Stimulated activated memory B cell treated with anti-CD40 and anti-IgM and Interleukin-4, amounts not matched to agents 10 μg/mL and 1 μg/mL and 100 μg/mL, for 72 hours (primary cell): ENCODE measurements around the gene DMRT3.

Experiments
- ATAC-seq: fragments of 150-1000 bp; cut with Tn5 transposase; 2 replicates; pipeline ENCODE4 v1.10.0; 2021
- H3K27ac Mint-ChIP-seq: one replicate; pipeline ENCODE4 v1.8.0; 2022; ENCODE audit warnings: mild to moderate bottlenecking, mixed read lengths
- H3K27me3 Mint-ChIP-seq: one replicate; pipeline ENCODE4 v1.8.0; 2022; ENCODE audit warnings: mixed read lengths
- H3K36me3 Mint-ChIP-seq: one replicate; pipeline ENCODE4 v1.8.0; 2022; ENCODE audit warnings: mixed read lengths
- H3K4me1 Mint-ChIP-seq: one replicate; pipeline ENCODE4 v1.8.0; 2022; ENCODE audit warnings: mixed read lengths
- H3K4me3 Mint-ChIP-seq: one replicate; pipeline ENCODE4 v1.8.0; 2022; ENCODE audit warnings: mild to moderate bottlenecking, moderate library complexity, mixed read lengths
- H3K9me3 Mint-ChIP-seq: one replicate; pipeline ENCODE4 v1.8.0; 2022; ENCODE audit warnings: mixed read lengths

Gene DMRT3

DNA sequence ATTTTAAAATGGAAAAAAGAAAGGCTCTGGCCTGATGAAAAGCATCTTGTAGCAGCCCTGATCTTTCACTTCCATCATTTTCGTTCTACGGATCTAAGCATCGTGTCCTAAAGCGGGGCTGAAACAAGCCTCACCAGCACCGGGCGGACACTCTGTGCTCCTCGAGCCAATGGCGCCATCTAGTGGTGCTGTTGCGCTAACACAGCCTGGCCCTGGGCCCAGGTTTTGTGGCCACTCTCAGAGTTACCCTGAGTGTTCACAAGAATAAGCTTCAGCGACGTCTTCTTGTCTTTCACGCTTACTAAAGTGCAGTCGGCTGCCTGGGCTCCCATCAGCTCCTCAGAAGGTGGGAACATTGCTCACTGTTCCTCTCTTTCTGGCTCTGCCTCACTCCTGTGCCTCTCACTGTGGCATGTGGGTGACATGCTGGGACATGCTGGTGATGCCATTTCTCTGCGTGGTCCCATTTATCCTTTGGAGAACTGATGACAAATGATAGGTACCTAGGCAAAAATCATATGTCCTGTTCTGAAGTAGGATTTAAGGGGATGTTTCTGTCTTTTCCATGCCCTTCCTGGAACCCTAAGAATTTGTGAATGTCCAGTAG, 32.7 kb downstream of the DMRT3 start:
- peaks cover 47% of the 10 kb centered on the region for H3K27me3 Mint-ChIP-seq
- no peak overlapping the region for H3K27ac Mint-ChIP-seq
- H3K4me1 Mint-ChIP-seq = peaks cover 21% of the 10 kb centered on the region
- H3K4me3 Mint-ChIP-seq = no peak overlapping the region
- no peaks in the 10 kb centered on the region for H3K36me3 Mint-ChIP-seq
- H3K9me3 Mint-ChIP-seq = no peaks in the 10 kb centered on the region
- ATAC-seq = peak; percentile 92

DNA sequence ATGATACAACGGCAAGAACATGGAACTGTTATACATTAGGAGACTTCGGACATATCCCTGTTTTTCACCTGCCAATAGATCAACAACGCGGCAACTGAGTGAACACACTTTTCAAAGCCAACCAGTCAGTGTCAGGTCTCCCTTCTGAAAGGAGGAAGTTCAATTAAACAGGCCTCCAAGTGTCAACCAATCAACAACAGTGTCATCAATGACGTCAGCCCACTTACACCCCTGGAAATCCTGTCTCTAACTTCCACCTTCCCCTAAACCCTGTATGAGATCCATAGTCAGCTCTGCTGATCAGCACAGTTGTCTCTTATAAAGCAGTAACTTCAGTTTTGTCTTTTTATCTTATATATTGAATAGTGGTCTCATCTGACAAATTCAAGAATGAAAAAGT, 36.6 kb downstream of the DMRT3 start:
- Mint-ChIP-seq H3K4me1 (peaks cover 15% of the 10 kb centered on the region), H3K4me3 (no peak overlapping the region), H3K27me3 (peaks cover 34% of the 10 kb centered on the region), H3K27ac (no peak overlapping the region), H3K36me3 (no peaks in the 10 kb centered on the region), H3K9me3 (no peaks in the 10 kb centered on the region)
- no peak for ATAC-seq

DNA sequence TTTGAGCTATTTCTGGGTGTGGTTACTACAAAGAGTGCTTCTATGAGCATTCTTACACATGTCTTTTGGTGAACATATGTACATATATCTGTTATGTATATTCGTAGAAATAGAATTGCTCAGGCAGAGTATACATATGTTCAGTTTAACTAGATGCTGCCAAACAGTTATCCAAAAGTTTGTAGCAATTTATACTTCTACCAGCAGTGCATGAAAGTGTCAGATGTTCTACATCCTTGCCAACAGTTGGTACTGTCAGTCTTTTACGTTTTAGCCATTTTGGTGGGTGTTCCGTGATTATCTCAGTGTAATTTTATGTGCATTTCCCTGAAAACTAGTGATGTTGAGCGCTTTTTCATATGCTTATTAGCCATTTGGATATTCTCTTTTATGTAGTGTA, 37.8 kb downstream of the DMRT3 start:
- Mint-ChIP-seq H3K9me3 (no peaks in the 10 kb centered on the region), H3K27me3 (peaks cover 30% of the 10 kb centered on the region), H3K27ac (no peak overlapping the region), H3K4me1 (peaks cover 13% of the 10 kb centered on the region), H3K36me3 (no peaks in the 10 kb centered on the region), H3K4me3 (no peak overlapping the region)
- no peak for ATAC-seq

DNA sequence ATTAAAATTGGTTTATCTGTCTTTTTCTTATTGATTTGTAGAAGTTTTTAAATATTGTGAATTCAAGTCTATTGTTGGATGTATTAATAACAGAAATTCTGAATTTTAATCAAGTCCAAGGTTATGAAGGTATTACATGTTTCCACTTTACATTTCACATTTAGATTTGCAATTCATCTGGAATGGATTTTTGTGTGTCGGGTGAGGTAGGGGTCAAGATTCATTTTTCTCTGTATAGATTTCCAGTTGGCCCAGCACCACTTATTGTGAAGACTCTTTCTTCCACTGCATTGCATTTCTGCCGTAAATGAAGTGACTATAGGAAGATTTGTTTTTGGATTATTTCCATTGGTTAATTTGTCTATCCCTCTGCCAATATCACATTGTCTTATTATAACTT, 38.2 kb downstream of the DMRT3 start:
- peaks cover 26% of the 10 kb centered on the region for H3K27me3 Mint-ChIP-seq
- H3K36me3 Mint-ChIP-seq = no peaks in the 10 kb centered on the region
- no peak overlapping the region for H3K27ac Mint-ChIP-seq
- peaks cover 8% of the 10 kb centered on the region for H3K4me1 Mint-ChIP-seq
- no peak for ATAC-seq
- H3K4me3 Mint-ChIP-seq = no peak overlapping the region
- no peaks in the 10 kb centered on the region for H3K9me3 Mint-ChIP-seq

DNA sequence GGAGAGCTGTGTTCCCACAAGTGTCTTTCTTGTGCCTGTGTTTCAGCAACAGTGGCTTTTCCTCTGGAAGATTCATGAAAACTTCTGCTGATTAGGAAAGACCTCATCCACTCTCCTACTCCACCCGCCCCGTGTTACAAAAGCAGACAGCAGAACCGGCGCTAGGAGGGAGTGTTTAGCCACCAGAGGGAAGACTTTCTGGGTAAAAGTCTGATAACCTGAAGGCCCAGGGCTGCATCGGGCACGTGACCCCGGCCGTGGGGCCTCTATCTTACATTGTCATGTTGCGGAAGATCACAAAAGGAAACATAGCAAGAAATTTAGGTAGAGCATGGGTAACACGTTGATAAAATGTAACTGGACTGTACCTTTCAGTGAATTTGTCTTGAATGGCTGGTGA, 41.7 kb downstream of the DMRT3 start:
- Mint-ChIP-seq H3K27ac (no peak overlapping the region), H3K9me3 (no peaks in the 10 kb centered on the region), H3K36me3 (no peaks in the 10 kb centered on the region), H3K4me1 (peaks cover 3% of the 10 kb centered on the region), H3K4me3 (no peak overlapping the region), H3K27me3 (peaks cover 20% of the 10 kb centered on the region)
- no peak for ATAC-seq

DNA sequence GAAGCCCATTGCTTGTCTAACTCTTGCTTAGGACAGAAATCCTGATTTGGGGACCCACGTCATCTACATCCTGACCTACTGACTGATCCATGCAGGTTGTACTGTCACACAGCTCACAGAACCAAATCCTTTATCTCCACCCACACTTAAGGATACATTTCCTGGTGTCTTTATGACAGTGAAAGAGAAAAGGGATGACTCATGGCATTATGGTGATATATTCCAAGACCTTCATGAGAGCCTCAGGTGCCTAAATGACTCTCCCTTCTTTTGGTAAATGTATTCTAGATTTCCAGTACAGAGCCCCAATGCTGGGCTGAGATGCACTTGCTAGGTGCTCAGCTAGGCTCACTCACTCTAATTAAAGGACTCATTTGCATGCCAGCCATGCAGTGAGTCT, 47.7 kb downstream of the DMRT3 start:
- H3K4me1 Mint-ChIP-seq = no peaks in the 10 kb centered on the region
- peaks cover 11% of the 10 kb centered on the region for H3K27me3 Mint-ChIP-seq
- H3K9me3 Mint-ChIP-seq = no peaks in the 10 kb centered on the region
- no peak for ATAC-seq
- H3K27ac Mint-ChIP-seq = no peak overlapping the region
- H3K4me3 Mint-ChIP-seq = no peak overlapping the region
- H3K36me3 Mint-ChIP-seq = no peaks in the 10 kb centered on the region

DNA sequence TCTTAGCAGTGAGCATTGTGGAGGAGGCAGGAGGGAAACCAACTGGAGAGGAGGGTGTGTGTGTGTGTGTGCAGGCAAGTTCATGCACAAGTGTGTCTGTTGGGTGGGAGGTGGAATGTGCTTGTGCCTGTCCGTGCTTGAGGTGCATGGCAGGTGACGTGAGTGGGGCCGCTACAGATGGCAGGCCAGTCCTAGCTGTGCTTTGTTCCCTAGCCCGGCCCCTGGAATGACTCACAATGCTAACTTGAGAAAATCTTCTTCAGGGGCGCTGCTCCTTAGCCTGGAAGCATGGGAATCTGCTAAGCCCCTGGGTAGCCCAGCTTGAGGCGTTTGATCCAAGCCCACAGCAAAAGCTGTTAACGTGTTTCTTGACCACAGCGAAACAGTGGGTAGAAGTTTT, 48.7 kb downstream of the DMRT3 start:
- Mint-ChIP-seq H3K27me3 (peaks cover 11% of the 10 kb centered on the region), H3K4me1 (no peaks in the 10 kb centered on the region), H3K4me3 (no peak overlapping the region), H3K36me3 (no peaks in the 10 kb centered on the region), H3K27ac (no peak overlapping the region), H3K9me3 (no peaks in the 10 kb centered on the region)
- no peak for ATAC-seq

DNA sequence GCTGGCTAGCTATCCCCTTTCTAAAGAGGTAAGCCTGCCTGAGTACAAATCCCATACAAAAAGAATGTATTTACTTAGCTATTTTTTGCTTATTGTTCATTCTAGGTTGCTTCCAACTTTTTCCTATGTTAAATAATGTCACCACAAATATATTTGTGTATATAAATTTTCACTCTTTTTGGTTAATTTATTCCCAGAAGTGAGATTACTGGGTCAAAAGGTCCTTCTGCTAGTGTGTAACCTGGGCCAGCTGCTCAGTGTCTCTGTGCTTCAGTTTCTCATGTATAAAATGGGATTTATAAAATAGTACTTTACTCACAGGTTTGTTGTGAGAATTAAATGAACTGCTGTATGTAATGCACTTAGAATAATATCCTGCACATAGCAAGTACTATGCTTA, 49.8 kb downstream of the DMRT3 start:
- Mint-ChIP-seq H3K27me3 (peaks cover 19% of the 10 kb centered on the region), H3K9me3 (no peaks in the 10 kb centered on the region), H3K4me3 (no peak overlapping the region), H3K36me3 (no peaks in the 10 kb centered on the region), H3K27ac (no peak overlapping the region), H3K4me1 (no peaks in the 10 kb centered on the region)
- no peak for ATAC-seq

DNA sequence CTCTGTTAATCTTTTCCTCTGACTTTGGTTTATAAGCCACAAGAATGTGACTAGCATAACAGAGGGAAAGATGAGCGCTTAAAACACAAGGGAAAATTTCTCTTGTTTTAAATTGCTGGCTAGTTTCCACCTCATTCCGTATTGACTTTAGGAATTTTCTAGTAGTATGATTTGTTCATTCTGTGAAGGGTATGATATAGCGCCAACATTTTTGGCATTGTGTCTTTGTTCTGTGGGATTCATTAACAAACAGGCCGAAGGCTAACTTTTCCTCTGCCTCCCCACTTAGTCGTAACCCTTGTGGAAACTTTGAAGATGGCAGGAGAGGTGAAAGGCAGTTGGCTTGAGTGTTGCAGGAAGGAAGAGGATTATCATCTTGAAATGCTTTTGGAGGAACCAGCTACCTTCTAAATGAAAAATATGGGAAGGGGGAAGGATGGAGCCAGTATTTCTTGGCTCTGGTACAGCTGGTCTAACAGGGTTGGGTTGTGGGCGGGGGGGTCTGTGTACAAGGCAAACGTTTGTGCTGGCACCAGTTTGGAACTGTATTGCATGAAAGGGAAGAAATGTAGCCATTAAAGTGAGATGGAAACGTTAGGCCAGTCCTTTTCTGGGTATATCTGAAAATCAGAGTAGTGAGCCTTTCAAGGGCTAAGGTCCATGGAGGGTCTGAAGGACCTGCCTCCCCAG, 52.2 kb downstream of the DMRT3 start:
- Mint-ChIP-seq H3K4me3 (no peak overlapping the region), H3K4me1 (no peaks in the 10 kb centered on the region), H3K36me3 (no peaks in the 10 kb centered on the region), H3K9me3 (no peaks in the 10 kb centered on the region), H3K27ac (no peak overlapping the region), H3K27me3 (peaks cover 20% of the 10 kb centered on the region)
- no peak for ATAC-seq

DNA sequence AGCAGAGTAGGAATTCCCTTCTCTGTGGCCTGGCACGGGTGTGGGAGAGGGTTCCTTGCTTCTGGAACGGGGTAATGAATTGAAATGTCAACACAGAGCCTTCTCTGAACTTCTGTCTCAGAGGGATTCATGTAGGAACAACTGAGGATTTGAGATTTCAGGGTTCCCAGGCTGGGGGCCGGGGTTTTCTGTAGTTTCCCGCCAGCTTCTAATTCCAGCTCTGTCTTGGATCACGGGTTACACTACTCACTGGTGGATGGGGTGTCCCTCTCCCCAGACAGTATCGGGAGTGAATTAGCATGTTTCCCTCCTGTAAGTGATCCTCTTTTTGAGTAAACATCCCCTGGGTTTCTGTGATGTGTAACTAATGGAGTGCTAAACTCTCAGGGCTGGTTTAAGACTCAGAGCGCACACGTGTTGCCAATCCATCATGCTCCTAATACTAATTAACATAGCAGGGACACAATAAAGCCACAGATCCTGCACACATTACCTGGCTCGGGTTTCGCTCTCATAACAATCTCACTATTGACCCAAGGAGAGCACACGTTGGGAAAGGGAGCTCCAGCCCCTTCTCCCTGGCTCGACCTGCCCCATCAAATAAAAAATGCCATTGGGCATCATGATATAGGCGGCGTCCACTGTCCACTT, 55.6 kb downstream of the DMRT3 start:
- no peaks in the 10 kb centered on the region for H3K4me1 Mint-ChIP-seq
- peaks cover 9% of the 10 kb centered on the region for H3K27me3 Mint-ChIP-seq
- H3K4me3 Mint-ChIP-seq = no peak overlapping the region
- H3K9me3 Mint-ChIP-seq = no peaks in the 10 kb centered on the region
- ATAC-seq = no peak
- H3K36me3 Mint-ChIP-seq = no peaks in the 10 kb centered on the region
- H3K27ac Mint-ChIP-seq = no peak overlapping the region

DNA sequence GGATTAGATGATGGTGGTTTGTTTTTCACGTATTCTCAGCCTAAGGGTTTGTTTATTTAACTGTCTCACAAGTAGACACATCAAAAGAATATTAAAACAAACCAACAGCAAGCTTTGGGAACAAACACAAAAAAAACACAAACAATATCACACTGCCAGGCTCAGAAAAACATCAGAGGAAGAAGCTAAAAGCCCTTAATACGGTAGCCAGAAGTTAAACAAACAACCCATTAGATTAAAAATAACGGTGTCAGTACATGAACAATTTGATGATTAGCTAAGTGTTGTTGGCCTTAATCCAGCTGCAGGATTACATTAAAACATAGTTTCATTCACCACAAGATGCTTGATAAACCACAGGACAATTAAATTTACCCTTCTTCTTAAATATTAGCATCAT, 57.8 kb downstream of the DMRT3 start:
- H3K4me1 Mint-ChIP-seq = no peaks in the 10 kb centered on the region
- no peaks in the 10 kb centered on the region for H3K36me3 Mint-ChIP-seq
- ATAC-seq = no peak

DNA sequence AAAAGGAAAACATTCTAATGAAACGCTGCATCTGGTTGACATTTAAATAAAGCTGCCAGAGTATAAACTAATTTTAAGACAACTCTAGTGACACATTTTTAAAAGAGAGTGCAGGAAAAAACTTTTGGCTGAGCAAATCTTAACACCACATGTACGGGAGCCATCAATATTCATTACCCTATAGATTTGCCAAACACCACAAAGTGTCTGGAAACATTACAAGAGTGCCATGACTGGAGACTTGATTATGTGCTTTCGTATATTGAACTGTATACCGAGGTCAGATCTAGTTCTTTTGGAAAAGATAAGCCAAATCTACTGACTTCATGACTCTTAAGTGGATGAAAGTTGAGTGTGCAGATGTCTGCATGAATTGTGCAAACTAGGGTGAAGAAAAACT, 63.1 kb downstream of the DMRT3 start:
- no peak overlapping the region for H3K4me3 Mint-ChIP-seq
- H3K9me3 Mint-ChIP-seq = no peaks in the 10 kb centered on the region
- H3K36me3 Mint-ChIP-seq = no peaks in the 10 kb centered on the region
- no peaks in the 10 kb centered on the region for H3K4me1 Mint-ChIP-seq
- peaks cover 46% of the 10 kb centered on the region for H3K27me3 Mint-ChIP-seq
- no peak overlapping the region for H3K27ac Mint-ChIP-seq
- no peak for ATAC-seq

More for the DNA sequence above, 57.8 kb downstream of the DMRT3 start:
- Mint-ChIP-seq H3K27me3 (peaks cover 13% of the 10 kb centered on the region), H3K9me3 (no peaks in the 10 kb centered on the region), H3K27ac (no peak overlapping the region), H3K4me3 (no peak overlapping the region)
